ENCODE measurements around the gene SPOUT1.

The SPOUT1 gene

DNA sequence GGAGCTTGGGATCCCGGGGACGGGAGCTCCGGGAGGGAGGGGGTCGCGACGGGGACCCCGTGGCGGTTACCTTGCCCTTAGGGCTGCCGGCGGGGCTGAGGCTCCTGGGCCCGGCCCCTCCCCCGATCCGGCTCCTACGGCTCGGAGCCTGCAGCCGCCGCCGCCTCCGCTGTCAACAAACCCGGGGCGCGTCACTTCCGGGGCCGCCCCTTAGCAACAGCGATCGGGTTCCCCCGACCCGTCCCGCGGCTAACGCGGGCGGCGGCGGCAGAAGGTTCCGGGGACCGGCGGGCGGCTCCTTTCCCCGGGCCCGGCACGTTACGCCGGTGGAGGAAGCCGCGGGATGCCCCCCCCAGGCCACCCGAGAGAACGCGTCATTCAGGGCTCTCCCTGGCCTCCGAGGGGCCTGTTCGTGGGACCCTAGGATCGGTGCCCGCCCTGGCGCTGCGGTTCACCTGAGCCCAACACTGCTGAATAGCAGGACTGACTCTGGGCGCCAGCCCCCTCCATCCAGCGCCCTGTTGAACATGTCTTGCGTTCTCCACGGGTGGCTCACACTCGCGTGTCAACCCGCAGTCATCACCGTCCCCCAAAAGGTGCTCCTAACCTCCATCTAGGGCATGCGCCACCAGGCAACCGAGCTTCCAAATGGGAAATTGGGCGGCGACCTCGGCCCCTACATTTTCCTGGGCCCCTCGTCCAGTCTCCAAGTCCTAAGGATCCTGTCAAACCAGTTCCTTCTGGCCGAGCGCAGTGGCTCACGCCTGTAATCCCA, 57.7 kb downstream of the SPOUT1 start, which contains the start of gene ZER1:
Gene ZER1 (minus strand): TSS at position 183 of the 775 bp plus-strand sequence. CDS start 16,362 bp downstream, outside the sequence.
- peak; percentile 87 to 93 (median 90) for DNase-seq (ENCODE audit: low read depth in 3 of 3)

DNA sequence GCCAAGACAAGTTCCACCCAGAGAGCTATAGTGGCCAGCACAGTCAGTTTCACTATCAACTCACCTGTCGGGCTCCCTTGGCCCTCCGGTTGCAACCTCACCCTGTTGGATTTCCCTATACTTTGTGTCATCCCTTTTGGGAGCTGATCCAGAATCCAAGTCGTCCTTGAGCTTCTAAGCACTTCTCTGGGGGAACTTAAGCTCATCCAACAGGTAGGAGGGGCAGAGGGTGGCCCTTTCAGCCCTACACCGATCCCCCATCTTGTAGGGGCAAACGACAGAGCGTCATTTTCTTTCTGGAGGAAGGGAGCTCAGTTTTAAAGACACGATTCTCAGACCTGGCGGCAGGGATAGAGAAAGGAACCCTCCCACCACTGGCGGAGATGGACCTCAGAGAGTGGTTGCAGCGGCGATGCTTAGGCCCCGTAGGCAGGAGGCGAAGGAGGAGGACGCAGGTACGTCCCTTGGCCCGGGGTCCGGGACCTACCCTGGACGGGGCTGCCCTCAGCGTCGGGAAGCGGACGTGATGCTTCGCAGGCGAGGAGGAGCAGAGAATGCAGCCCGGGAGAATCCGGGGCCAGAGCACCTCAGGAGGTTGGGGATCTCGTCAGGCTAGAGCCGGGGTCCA, 58.4 kb downstream of the SPOUT1 start:
- no peak for DNase-seq (ENCODE audit: low read depth in 3 of 3)

DNA sequence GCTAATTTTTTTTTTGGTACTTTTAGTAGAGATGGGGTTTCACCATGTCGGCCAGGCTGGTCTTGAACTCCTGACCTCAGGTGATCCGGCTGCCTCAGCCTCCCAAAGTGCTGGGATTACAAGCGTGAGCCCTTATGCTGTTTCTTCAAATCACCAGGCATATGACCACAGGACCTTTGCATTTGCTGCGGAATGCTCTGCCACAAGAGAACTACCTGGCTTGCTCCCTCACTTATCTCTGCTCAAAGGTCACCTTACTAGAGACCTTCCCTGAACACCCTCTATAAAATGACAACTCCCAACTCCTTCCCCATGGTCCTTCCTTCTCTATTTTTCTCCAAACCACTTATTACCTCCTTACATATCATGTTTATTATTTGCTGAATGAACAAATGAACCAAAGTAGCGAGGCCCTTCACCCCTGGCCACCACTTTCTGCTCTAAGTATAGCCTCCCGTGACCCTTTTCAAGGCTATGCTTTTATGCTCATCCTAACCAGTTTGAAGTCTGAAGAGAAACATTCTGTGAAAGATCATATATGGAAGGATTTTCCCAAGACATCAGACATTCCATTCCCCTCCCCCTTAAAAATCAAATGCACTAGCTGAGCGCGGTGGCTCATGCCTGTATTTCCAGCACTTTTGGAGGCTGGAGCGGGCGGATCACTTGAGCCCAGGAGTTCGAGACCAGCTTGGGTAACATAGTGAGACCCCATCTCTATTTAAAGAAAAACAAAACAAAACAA, 59.1 kb downstream of the SPOUT1 start:
- DNase-seq (ENCODE audit: low read depth in 3 of 3): no peak

Data from stimulated activated CD4-positive, alpha-beta T cell treated with anti-CD3 and anti-CD28 coated beads, TNF-alpha, amount 100 ng/mL, for 48 hours (primary cell).